ENCODE data around the gene SEMA6B.

DNA sequence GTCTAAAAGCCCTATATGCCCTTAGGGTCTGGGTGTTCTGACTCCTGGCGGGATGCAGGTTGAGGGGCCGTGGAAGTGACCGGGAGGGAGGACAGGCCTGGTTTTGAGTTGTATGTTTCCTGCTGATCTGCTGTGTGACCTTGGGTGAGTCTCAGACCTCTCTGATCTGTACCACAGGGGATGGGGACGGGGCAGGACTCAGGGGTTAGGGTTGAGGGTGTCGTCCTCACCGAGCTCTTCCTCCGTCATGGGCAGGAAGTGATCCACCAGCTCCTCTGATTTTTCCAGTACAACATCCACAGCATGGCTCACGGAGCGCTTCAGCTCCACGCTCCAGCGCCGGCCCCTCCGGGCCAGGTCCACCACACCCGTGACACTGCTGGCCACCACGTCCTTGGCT is 30.6 kb downstream of the SEMA6B start:
- TF ChIP-seq, protein P1, sequence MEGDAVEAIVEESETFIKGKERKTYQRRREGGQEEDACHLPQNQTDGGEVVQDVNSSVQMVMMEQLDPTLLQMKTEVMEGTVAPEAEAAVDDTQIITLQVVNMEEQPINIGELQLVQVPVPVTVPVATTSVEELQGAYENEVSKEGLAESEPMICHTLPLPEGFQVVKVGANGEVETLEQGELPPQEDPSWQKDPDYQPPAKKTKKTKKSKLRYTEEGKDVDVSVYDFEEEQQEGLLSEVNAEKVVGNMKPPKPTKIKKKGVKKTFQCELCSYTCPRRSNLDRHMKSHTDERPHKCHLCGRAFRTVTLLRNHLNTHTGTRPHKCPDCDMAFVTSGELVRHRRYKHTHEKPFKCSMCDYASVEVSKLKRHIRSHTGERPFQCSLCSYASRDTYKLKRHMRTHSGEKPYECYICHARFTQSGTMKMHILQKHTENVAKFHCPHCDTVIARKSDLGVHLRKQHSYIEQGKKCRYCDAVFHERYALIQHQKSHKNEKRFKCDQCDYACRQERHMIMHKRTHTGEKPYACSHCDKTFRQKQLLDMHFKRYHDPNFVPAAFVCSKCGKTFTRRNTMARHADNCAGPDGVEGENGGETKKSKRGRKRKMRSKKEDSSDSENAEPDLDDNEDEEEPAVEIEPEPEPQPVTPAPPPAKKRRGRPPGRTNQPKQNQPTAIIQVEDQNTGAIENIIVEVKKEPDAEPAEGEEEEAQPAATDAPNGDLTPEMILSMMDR (IDR thresholded peaks at IDR 0.05; ENCODE audit: poor library complexity): no peak
- TF ChIP-seq EZH2phosphoT487 (IDR thresholded peaks at IDR 0.05; ENCODE audit: low read depth, severe bottlenecking, unreplicated experiment) (no peak), EZH2 (IDR thresholded peaks at IDR 0.05; ENCODE audit: borderline replicate concordance) (no peak)

Data from hepatocyte (in vitro differentiated cells).